Stomach (tissue), 4 donors: ENCODE results near the gene LEFTY1.

Source experiments
- EP300 ChIP-seq: sonication (generic); formaldehyde crosslinking; IDR thresholded peaks from one replicate; pipeline ENCODE4 v1.6.1; 2017; ENCODE audit warnings: antibody characterized with exemption
- POLR2A ChIP-seq, 4 donors: fragments of 450-650 bp; IDR thresholded peaks; one replicate each; pipeline ENCODE4 v1.6.1; 2016; ENCODE audit warnings: antibody characterized with exemption in 4 of 4, control low read depth in 2 of 4, mild to moderate bottlenecking in 1 of 4, moderate library complexity in 1 of 4
- POLR2AphosphoS5 ChIP-seq, 3 donors: sonication (generic); formaldehyde crosslinking; IDR thresholded peaks; one replicate each; pipeline ENCODE4 v1.6.1; 2016; ENCODE audit warnings: antibody characterized with exemption in 3 of 3
- TF ChIP-seq, protein P1 (sequence below), 7 experiments: fragments of 450-650 bp in 4 of 7; fragments of 200-600 bp in 3 of 7; sonication (generic) in 3 of 7; IDR thresholded peaks; one replicate each; pipeline ENCODE4 v1.5.1; 2016 to 2019; ENCODE audit warnings: antibody characterized with exemption in 7 of 7, control low read depth in 2 of 7, mild to moderate bottlenecking in 1 of 7

GRCh38 chr1:225917101-225917500, 28.2 kb upstream of the LEFTY1 start:
- TF ChIP-seq, protein P1, sequence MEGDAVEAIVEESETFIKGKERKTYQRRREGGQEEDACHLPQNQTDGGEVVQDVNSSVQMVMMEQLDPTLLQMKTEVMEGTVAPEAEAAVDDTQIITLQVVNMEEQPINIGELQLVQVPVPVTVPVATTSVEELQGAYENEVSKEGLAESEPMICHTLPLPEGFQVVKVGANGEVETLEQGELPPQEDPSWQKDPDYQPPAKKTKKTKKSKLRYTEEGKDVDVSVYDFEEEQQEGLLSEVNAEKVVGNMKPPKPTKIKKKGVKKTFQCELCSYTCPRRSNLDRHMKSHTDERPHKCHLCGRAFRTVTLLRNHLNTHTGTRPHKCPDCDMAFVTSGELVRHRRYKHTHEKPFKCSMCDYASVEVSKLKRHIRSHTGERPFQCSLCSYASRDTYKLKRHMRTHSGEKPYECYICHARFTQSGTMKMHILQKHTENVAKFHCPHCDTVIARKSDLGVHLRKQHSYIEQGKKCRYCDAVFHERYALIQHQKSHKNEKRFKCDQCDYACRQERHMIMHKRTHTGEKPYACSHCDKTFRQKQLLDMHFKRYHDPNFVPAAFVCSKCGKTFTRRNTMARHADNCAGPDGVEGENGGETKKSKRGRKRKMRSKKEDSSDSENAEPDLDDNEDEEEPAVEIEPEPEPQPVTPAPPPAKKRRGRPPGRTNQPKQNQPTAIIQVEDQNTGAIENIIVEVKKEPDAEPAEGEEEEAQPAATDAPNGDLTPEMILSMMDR (IDR thresholded peaks at IDR 0.05): no peak
- TF ChIP-seq POLR2AphosphoS5 (IDR thresholded peaks at IDR 0.05) (no peak), POLR2A (IDR thresholded peaks at IDR 0.05) (no peak), EP300 (no peak)
